GM04503 (cell line): ENCODE measurements around the gene KIF6.

ENCODE experiments used
- DNase-seq: peaks from one replicate; pipeline ENCODE4 v3.0.0-alpha.2; 2012; ENCODE audit warnings: low read depth

KIF6 gene

GRCh38 chr6:39319621-39320362, 405.4 kb downstream of the KIF6 start:
- DNase-seq, result no peak

DNA sequence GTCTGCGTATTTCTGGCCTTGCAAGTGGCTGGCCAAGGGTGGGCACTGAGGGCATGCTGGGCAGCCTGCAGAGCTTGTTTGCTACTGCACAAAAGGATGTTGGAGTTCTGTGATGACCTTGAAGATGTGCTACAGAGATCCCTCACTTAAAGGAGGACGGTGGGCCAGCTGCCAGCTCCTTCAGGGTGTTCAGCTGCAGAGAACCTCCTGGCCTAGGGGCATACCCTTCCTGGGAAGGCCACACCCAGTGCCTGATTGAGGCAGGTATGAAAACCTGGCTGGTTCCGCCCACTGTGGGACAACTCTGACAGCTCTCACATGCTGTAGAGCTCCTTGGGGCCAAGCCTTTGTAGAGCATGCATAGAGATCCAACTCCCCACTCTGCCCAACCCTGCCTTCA, 408.0 kb downstream of the KIF6 start:
- no peak for DNase-seq

GRCh38 chr6:39314273-39314795, 410.9 kb downstream of the KIF6 start, which contains the start of gene KCNK17:
Gene KCNK17 (minus strand): TSS chr6:39314419. CDS start chr6:39314320, 99 bp downstream.
- DNase-seq, result no peak

- no peak for DNase-seq
Measured at GRCh38 chr6:39313526-39314272, 411.5 kb downstream of the KIF6 start.

GRCh38 chr6:39312912-39313525, 412.2 kb downstream of the KIF6 start:
- DNase-seq, result no peak

DNA sequence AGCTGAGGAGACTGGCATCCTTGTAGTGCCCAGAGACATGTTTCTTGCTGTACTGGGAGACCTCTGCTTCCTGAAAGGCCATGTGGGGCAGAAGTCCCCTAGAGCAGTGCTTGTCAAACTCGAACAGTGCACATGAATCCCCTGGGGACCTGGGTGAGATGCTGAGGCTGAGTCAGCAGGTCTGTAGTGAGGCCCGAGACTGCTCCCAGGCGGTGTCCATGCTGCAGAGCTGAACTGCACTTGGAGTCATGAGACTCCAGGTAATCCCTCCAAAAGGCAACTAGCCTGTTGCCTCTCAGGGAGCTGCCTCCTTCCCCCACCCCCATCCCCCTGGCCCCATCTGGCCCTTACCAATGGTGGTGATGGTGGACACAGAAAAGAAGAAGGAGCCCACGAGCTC, 414.7 kb downstream of the KIF6 start:
- DNase-seq, result no peak

- DNase-seq, result peak; percentile 28
Measured at GRCh38 chr6:39309942-39310531, 415.2 kb downstream of the KIF6 start.

GRCh38 chr6:39307462-39307861, 417.7 kb downstream of the KIF6 start:
- no peak for DNase-seq

DNA sequence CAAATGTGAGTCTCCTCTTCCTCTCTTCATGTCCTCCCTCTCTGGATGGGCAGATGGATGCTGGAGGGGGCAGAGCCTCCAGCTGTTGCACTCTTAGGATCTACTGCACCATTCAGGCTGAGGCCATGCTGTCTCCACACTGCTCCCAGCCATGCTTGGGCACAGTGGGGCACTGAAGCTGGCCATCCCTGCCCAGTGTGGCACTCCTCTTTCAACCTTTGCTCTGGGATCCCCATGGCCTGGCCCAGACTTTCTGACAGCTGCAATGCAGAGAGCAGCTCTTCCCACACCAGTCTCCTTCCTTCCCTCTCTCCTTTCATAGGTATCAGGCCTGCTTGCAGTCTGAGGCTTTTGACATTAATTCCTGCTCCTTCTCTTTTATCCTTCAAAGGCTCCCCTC, 420.3 kb downstream of the KIF6 start:
- no peak for DNase-seq

GRCh38 chr6:39303425-39304153, 421.6 kb downstream of the KIF6 start:
- DNase-seq, result no peak

- no peak for DNase-seq
Measured at GRCh38 chr6:39302669-39303424, 422.4 kb downstream of the KIF6 start.

- no peak for DNase-seq
Measured at GRCh38 chr6:39302011-39302410, 423.2 kb downstream of the KIF6 start.

DNA sequence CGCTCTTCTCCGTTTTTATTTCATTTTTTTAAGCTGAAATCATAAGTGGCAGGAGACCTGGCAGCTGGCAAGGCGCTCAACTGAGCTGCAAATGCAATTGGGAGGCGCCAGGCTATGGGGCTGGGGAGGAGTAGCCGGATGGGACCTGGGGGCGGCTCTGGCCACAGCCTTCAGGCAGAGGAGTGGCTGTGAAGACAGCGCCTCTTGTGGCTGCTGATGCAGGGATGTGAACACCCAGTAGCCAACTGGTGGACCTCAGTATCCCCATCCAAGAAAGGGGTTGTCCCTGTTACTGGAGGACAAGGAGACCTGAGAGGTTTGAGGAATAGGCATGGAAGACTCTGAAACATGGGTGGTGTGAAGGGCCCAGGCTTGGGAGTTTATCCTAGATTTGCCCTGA, 423.6 kb downstream of the KIF6 start:
- no peak for DNase-seq

- DNase-seq, result no peak
Measured at GRCh38 chr6:39300739-39301138, 424.5 kb downstream of the KIF6 start.

- DNase-seq, result no peak
Measured at GRCh38 chr6:39298061-39298460, 427.1 kb downstream of the KIF6 start.

DNA sequence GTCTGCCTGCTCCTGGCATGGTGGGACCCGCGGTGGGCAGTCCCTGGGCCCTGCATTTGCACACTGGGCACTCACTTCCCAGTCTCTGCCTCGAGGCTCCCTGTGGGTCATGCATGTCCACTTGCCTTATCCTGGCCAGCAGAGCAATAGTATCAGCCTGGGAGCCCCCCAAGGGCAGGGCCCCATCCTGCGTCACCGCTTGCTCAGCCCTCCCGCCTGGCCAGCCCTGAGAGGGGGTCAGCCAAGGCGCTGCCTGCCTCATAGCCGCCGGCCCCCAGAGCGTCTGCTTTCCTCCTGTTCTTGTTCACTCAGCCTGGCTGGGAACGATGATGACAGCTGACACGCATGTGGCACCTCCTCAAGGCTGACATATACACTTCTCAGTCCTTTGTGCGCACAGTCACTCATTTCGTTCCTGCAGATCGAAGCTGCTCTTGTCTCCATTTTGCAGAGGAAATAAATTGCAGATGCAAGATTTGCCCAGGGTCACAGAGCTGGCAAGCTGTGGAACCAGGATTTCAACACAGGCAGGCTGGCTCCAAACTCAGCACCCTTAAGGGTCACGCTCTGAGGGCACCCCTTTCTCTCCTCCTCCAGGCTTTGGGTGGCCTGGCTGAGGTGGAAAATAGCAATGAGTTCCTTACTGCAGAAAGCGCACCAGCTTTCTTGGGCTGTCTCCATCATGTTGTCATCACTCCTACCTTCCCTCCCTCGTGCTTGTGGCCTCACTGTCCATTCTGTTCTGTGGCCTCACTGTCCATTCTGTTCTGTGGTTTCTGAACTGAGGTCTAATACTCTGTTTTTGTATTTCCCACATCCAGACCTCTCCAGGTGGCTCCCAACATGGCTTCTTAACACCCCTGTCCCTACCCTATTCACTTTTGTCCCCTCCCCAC, 428.2 kb downstream of the KIF6 start:
- DNase-seq, result no peak

DNA sequence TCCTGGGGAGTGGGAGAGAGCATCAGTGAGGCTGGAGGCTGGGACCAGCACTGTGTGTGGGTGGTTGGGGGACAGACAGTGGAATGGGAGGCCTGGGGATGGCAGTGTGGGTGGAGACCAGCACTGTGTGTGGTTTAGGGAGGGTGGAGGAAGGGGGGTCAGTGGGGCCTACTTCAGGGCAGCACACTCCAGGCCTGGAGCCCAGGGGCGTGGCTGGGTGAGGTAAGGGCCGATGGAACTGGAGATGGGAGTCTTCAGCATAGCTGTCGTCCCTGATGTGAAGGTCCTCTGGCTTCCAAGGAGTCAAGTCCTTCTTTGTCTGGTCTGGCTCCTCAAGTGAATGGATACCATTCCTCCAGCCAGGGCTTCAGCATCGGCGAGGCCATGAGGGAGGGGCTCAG, 429.6 kb downstream of the KIF6 start:
- DNase-seq, result no peak

DNA sequence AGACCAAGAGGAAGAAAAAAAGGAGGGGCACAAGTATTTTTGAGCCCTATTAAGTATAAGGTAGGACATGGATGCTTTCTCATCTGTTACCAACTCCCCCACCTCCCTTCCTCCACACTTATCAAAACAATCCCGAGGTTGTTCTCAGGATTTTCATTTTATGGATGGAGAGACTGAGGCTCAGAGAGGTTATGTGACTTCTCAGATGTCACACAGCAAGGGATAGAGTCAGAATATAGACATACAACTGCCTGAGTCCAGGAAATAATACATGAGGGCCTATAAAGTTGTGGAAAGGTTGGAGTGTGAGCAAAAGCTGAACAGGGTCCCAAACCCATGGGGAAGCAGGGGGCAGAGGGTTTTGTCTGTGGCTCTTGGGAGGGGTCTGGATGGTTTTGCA, 430.3 kb downstream of the KIF6 start:
- no peak for DNase-seq

- no peak for DNase-seq
Measured at GRCh38 chr6:39294133-39294532, 431.1 kb downstream of the KIF6 start.

DNA sequence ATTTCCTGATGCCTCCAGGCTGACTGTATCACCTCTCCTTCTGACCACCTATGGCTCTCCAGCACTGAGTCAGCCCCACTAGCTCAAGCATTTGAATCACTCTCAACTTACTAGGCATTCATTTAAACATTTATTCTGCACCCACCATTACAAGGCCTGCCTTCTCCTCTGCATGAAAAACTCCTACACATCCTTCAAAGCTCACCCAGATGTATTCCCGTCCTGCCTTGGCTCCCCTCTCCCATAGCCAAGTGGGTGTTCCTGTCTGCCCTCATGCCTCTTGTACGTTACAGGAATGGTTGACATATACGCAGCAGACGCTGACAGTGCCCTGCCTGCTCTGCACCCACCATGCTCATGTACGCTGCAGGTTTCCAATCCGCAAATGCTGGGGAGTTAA, 432.6 kb downstream of the KIF6 start:
- no peak for DNase-seq
